Psoas muscle (tissue), 8 donors: Measurements from ENCODE around the gene RIN3. TPM values are rescaled to one million over a fixed set of nuclear protein-coding genes. Genes with fewer than 3 reads are reported as not detected.

Experiments used
- ATAC-seq, 4 donors: fragments of 200-7000 bp; cut with Tn5 transposase; one replicate each; pipeline ENCODE4 v1.9.1; 2020; ENCODE audit warnings: moderate library complexity in 3 of 4, mild to moderate bottlenecking in 2 of 4
- DNase-seq, 2 donors: peaks; one replicate each; pipeline ENCODE4 v3.0.0-alpha.2; 2020
- H3K27ac ChIP-seq: fragments of 200-600 bp; one replicate; pipeline ENCODE4 v1.8.0; 2022
- H3K27me3 ChIP-seq, 3 donors: fragments of 200-600 bp in 1 of 3; one replicate each; pipeline versions ENCODE4 v1.6.1 to v1.8.0; 2013 to 2022; ENCODE audit warnings: low read length in 2 of 3, mild to moderate bottlenecking in 2 of 3, moderate library complexity in 1 of 3; ENCODE audit not compliant: insufficient read depth in 3 of 3
- H3K36me3 ChIP-seq, 2 donors: fragments of 200-600 bp in 1 of 2; one replicate each; pipeline versions ENCODE4 v1.6.1 to v1.8.0; 2013 to 2022; ENCODE audit warnings: low read depth in 1 of 2, mild to moderate bottlenecking in 1 of 2, moderate library complexity in 1 of 2; ENCODE audit not compliant: insufficient read depth in 1 of 2
- H3K4me1 ChIP-seq: fragments of 200-600 bp; one replicate; pipeline ENCODE4 v1.8.0; 2022
- H3K4me3 ChIP-seq: fragments of 200-600 bp; one replicate; pipeline ENCODE4 v1.8.0; 2022; ENCODE audit warnings: mild to moderate bottlenecking
- H3K9me3 ChIP-seq: fragments of 200-600 bp; one replicate; pipeline ENCODE4 v1.8.0; 2022
- WGBS, 3 donors: extraction: QIAGEN DNeasy Blood & Tissue Kit; methylation state at CpG; one replicate each; pipeline versions ENCODE4 v1.1.6 to v1.1.7; 2013; 5-methylcytosine and 5-hydroxymethylcytosine counted together
- intact Hi-C, 2 donors: fragments of 100-400 bp; cut with DNase I; formaldehyde crosslinking; loops; one replicate each; pipeline versions ENCODE4 v1.11.0 to v1.14.2; 2022
- polyA plus RNA-seq, 3 donors: library from polyadenylated mRNA; stranded (reverse); fragments of 200-250 nt; gene quantifications; one replicate each; pipeline ENCODE4 v1.2.3, GENCODE V29; 2013
- total RNA-seq, 4 donors: library from RNA; stranded (reverse); fragmentation: NEBNext Ultra II Directional in 2 of 4; extraction: Animal tissue kit (Norgen Biotek cat#: 25700) in 2 of 4; gene quantifications; one replicate each; pipeline versions ENCODE4 v1.2.1 to v1.2.4, GENCODE V29; 2021 to 2023
- TF ChIP-seq, protein P1 (sequence below): fragments of 200-600 bp; IDR thresholded peaks from one replicate; pipeline ENCODE4 v1.8.0; 2022; ENCODE audit warnings: antibody characterized with exemption
- donor health status: healthy with polysubstance abuse.
- donor health status: DM: no; HTN: no; CAD: no; lungs with moderate emphysema.
- donor health status: Bipolar disorder and iron deficiency.
- donor health status: healthy.
- donor health status: DM: yes; HTN: yes; CAD: no.
- donor health status: DM: no; HTN: no; CAD: no.
- donor health status: DM: no; HTN: no; CAD: no.
- donor health status: DM: yes; HTN: yes; CAD: no.

RIN3 gene
- total and polyA plus RNA-seq, 7 donors: 1.2 to 8.7 (median 3.8) TPM

DNA sequence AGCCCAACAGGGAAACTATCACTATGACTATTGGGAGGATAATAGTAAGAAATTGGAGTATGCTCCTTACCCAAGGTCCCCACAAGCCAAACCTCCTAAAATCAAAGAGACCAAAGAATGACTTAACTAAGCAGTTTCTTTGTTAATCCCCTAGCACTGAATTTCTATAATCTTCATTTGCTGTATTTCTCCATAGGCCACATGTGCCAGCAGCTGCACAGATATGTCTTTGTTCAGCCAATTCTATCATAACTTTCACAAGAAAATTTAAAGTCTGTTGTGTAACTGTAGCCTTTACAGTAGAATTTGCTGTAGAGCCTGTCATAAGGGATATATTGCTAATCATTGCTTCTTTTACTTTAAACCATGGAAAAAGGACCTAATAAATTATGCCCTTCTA, 104.0 kb downstream of the RIN3 start:
- Histone ChIP-seq H3K27ac (no peak overlapping the region), H3K36me3 (no peaks in the 10 kb centered on the region), H3K4me1 (no peaks in the 10 kb centered on the region), H3K27me3 (no peaks in the 10 kb centered on the region), H3K9me3 (peaks cover 4% of the 10 kb centered on the region), H3K4me3 (no peak overlapping the region)
- no peak for ATAC-seq
- no peak for DNase-seq
- TF ChIP-seq, protein P1, sequence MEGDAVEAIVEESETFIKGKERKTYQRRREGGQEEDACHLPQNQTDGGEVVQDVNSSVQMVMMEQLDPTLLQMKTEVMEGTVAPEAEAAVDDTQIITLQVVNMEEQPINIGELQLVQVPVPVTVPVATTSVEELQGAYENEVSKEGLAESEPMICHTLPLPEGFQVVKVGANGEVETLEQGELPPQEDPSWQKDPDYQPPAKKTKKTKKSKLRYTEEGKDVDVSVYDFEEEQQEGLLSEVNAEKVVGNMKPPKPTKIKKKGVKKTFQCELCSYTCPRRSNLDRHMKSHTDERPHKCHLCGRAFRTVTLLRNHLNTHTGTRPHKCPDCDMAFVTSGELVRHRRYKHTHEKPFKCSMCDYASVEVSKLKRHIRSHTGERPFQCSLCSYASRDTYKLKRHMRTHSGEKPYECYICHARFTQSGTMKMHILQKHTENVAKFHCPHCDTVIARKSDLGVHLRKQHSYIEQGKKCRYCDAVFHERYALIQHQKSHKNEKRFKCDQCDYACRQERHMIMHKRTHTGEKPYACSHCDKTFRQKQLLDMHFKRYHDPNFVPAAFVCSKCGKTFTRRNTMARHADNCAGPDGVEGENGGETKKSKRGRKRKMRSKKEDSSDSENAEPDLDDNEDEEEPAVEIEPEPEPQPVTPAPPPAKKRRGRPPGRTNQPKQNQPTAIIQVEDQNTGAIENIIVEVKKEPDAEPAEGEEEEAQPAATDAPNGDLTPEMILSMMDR: no peak
- intact Hi-C loops: no loop called here

DNA sequence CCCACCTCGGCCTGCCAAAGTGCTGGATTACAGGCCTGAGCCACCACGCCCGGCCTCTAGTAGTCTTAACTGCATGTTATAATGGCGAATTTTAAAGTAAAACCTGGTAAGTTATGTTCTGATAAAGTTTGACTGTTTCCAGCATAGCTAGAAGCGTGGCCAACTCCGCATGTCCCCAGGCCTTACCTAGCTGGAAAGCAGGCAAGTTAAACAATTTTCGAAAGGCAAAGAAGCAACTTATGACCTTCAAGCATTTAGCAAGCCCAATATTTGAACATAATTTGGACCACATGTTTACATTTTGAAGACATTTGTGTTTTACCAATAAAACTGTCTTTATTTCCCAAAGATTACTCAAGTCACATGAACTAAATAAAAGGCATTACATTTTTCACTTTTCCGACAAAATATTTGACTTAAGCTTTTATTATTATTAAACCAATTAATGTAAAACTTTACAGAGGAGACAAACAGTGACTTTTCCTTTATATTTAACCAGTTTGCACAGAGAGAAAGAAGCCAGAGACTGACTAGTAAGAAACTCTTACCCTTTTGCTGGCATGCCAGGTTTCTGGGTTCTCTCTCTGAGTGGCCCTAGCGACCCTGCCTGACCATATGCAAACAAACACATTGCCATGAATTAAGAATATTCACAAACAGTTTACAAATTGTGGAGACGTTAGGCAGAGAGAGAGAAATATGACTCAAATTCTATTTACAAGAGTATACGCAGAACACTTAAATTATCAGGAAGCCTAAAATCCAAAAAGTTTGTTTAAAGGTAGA, 106.3 kb downstream of the RIN3 start:
- DNase-seq: no peak
- no peak overlapping the region for H3K27ac ChIP-seq
- H3K27me3 ChIP-seq: no peaks in the 10 kb centered on the region
- intact Hi-C loops: no loop called here
- TF ChIP-seq, protein P1: no peak
- 88 to 92% (median 90%) methylated on average over 11 of the region's 11 CpGs for WGBS, 3 donors
- ATAC-seq: no peak
- no peaks in the 10 kb centered on the region for H3K4me1 ChIP-seq
- H3K9me3 ChIP-seq: peaks cover 5% of the 10 kb centered on the region
- no peaks in the 10 kb centered on the region for H3K36me3 ChIP-seq
- no peak overlapping the region for H3K4me3 ChIP-seq

DNA sequence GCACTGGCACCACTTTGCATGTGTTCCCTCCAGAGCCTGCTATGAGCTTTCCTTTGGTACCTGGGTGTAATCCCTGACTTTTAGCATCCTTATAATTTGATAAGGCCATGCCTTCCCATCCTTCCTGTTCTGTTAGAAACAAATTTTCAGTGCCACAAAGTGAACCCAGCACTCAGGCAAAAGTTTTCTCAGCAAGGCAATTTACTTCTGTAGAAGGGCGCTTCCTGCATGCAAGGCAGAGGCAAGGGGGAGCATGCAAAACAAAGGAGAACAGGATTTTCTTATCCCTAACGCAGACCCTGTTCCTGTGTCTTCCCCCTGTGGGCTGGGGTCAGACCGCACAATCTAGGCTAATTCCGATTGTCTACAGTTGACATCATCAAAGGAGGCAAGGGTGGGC, 108.7 kb downstream of the RIN3 start:
- TF ChIP-seq, protein P1: no peak
- Histone ChIP-seq H3K27me3 (no peaks in the 10 kb centered on the region), H3K4me1 (no peaks in the 10 kb centered on the region), H3K36me3 (no peaks in the 10 kb centered on the region), H3K9me3 (peaks cover 5% of the 10 kb centered on the region), H3K27ac (no peak overlapping the region), H3K4me3 (no peak overlapping the region)
- DNase-seq (no peak), ATAC-seq (no peak)
- 96 to 99% (median 97%) methylated on average over 4 of the region's 4 CpGs for WGBS, 3 donors
- intact Hi-C loops: no loop called here

DNA sequence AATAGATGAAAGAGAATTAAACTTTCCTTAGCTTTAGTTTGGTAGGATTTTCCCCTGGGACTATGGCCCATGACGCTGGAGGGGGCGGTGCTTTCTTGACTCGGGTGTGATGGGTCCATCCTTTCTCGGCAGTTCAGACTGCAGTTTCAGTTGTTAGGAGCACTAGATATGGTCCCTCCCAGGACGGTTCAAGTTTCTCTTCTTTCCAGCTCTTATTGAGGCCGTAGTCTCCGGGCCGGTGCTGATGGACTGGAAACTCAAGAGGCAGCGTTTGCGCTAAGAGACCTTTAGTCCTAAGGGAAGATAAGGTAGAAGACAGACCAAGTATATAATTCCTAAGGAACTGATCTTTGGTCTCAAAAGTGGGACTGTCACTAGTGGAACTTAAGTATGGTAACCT, 111.2 kb downstream of the RIN3 start:
- Histone ChIP-seq H3K36me3 (no peaks in the 10 kb centered on the region), H3K4me3 (no peak overlapping the region), H3K27ac (no peak overlapping the region), H3K4me1 (no peaks in the 10 kb centered on the region), H3K9me3 (peaks cover 5% of the 10 kb centered on the region), H3K27me3 (no peaks in the 10 kb centered on the region)
- TF ChIP-seq, protein P1: no peak
- ATAC-seq: no peak
- intact Hi-C loops: no loop called here
- WGBS, 3 donors: 88 to 90% (median 90%) methylated on average over 10 of the region's 10 CpGs
- DNase-seq: no peak

DNA sequence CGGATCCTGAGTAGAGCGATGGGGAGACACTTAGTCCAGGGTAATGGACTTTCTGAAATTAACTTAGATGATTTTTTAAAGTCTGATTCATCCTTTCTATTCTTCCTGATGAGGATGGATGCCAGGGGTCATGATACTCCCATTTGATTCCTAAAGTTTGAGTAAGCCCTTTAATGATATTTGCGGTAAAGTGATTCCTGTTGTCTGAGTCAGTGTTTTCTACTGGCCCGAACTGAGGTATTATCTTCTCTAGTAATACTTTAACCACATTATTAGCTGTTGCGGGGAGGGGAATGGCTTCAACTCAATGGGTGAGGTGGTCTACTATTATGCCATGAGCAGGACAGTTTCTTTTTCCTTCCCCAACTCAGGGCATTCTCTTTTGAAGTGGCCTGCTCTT, 111.6 kb downstream of the RIN3 start:
- no peak overlapping the region for H3K4me3 ChIP-seq
- no peaks in the 10 kb centered on the region for H3K36me3 ChIP-seq
- peaks cover 5% of the 10 kb centered on the region for H3K9me3 ChIP-seq

More for the DNA sequence above, 111.6 kb downstream of the RIN3 start:
- TF ChIP-seq, protein P1: no peak
- Histone ChIP-seq H3K4me1 (no peaks in the 10 kb centered on the region), H3K27me3 (no peaks in the 10 kb centered on the region), H3K27ac (no peak overlapping the region)
- no peak for DNase-seq
- 89 to 93% (median 92%) methylated on average over 5 of the region's 5 CpGs for WGBS, 3 donors
- intact Hi-C loops: no loop called here
- no peak for ATAC-seq
